GM19193 (cell line): ENCODE data around the gene ZYG11A.

Source experiments
- POLR2A ChIP-seq: IDR thresholded peaks from 4 replicates; pipeline ENCODE4 v1.6.1; 2011; ENCODE audit not compliant: insufficient read depth, insufficient read length; ENCODE audit errors: extremely low read depth

ZYG11A gene

DNA sequence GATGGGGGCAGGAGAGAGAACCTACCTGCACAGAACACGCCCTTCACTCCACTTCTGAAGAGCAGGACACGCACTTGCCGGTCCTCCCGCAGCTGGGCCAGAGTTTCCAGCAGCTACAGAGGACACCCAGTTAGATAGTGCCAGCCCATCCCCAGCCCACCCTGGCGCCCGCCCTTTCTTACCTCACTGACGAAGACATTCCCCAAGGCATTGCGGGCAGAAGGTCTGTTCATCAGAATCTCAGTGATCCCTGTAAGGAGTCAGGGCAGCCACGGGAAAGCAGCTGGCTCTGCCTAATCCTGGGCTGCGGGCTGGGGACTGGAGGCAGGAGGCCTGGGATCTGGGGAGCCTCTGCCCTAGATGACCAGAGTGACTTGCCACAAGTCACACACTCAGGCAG is 69.0 kb downstream of the ZYG11A start:
- TF ChIP-seq POLR2A, result no peak

DNA sequence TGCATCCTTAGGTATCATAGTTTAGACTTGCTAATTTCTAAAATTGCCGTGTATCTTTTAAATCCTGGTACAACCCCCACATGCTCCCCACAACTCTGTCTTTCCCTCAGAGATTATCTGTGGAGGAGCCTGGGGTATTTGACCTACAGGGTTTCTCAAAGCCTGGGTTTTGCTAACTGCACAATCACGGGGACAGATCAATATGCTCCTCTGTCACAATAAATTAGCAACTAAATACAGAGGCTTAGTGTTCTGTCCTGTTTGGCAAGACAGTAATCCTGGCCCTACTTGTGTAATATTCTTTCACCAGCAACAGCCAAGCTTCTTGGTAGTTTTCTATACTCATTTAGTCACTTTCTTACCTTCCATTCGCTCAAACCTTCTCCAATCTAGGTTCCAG is 70.5 kb downstream of the ZYG11A start:
- no peak for TF ChIP-seq POLR2A

DNA sequence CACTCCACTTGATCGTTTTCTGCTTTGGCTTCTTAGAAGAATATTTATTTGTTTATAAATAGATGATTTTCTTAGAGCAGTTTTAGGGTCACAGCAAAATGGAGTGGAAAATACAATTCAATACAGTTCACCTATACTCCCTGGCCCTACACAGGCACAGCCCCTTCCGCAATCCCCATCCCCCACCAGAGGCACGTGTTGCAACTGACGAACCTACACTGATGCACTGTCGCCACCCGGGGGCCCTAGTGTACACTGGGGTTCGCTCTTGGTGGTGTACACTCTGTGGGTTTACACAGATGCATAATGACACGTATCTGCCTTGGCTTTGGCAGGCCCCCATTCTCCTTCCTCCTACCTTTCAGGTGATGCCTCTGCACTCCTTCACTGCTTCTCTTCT is 71.0 kb downstream of the ZYG11A start:
- no peak for TF ChIP-seq POLR2A

DNA sequence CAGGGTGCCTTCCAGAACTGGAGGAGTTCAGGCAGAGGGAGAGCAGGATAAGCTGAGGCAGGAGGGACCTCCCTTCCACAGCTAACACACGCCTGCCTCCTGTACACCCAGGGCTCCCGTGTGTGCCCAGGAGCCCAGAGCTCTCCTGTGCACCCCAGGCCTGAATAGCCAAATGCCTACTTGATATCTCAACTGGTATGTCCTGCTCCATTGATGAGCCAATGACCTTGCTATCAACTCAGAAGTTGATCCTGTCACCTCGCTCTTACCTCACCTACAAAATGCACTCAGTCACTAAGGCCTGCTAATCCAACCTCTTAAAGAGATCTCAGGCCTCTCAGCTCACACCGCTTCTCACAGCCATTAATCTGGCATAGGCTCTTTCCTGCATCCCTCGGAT is 71.9 kb downstream of the ZYG11A start:
- no peak for TF ChIP-seq POLR2A

DNA sequence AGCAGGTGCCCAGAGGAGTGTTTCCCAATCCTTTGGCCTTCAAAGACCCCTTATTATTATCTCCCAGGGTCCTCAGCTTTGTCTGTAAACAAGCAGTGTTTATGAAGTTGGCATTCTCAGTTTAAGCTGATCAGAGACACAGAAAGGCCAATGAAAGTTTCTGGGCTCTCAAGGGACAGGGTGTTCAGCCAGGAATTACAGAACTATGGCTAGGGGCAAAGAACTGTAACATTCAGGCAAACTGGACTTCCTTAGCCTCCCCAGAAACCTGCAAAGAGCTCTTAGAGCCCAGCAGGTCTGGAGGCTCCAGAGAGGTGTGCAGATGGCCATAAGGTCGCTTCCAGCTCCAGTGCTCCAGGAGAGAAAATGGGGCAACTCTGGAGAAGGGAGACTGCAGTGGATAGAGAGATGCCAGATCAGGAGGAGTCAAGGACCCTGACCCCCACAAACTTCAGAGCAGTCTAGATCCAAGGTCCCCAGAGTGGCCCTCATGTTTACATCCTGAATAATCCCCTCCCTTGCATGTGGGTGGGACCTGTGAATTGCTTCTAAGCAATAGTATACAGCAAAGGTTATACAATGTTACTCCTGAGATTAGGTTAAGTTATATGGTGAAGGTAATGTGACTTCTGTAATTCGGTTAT is 72.8 kb downstream of the ZYG11A start:
- no peak for TF ChIP-seq POLR2A

DNA sequence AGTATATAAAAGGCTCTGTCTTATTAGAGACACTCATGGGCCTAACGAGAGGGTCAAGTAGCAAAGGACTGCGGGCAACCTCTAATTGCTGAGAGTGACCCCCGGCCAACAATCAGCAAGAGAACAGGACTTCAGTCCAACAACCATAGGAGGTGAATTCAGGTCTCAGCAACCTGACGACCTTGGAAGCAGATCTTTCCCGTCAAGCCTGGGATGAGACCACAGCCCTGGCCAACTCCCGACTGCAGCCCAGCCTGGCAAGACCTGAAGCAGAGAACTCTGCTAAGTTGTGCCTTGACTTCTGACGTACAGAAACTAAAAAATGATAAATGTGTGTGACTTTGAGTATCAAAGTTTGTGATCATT is 73.3 kb downstream of the ZYG11A start:
- no peak for TF ChIP-seq POLR2A

DNA sequence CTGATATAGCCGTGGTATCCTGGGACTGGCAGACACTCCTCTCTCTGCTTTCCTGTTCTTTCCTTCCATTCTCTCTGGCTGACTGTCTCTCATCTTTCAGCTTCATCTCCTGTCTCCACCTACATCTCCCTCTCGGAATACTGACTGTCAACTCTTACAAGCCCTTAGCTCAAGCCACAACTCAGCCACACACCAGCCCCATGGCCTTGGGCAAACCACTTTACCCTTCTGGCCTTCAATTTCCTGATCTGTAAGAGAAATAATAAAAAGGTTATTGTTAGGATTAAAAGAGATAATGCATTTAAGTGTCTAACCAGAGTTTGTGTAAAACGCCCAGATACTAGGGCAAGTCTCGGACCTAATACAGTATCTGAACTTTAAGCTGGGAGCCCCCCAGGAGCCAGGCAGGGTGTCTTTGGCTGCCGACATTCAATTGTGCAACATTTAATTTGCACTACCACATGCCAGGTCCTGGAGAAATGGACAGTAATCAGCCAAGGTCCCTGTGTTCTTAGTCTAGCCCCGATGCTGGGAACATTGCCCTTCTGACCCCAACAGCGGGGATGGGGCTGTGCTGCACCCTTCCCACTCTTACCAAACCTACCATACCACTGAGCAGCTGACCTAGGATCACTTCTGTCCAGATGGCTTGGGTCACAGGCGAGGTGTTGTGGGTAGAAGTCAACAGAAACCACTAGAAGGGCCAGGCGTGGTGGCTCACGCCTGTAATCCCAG is 73.8 kb downstream of the ZYG11A start:
- no peak for TF ChIP-seq POLR2A

DNA sequence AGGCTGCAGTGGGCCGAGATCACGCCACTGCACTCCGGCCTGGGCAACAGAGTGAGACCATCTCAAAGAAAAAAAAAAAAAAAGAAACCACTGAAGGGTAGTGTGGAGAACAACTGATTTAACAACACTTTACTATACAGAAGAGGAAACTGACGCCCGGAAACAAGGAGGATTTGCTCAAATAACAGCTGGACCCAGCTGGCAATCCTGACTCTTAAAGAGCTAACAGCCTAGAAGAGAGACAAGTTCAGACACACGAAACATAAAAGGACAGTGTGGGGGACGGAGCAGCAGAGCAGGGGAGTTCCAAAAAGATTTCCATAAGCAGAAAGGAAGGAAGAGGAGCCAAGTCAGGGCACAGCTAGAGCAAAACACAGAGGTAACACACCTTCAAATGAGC is 74.6 kb downstream of the ZYG11A start:
- TF ChIP-seq POLR2A, result no peak

DNA sequence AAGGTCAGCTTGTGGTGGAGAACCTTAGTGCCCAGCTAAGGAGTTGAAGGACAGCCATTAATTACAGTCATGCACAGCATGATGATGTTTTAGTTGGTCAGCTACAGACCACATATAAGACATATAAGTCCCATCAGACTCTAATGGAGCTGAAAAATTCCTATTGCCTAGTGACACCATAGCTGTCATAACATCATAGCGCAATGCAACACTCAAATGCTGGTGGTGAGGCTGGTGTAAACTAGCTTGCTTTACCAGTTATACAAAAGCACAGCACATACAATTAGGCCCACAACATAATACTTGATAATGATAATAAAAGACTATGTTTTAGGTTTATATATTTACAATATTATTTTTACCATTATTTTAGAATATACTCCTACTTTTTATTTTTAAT is 75.0 kb downstream of the ZYG11A start:
- no peak for TF ChIP-seq POLR2A

DNA sequence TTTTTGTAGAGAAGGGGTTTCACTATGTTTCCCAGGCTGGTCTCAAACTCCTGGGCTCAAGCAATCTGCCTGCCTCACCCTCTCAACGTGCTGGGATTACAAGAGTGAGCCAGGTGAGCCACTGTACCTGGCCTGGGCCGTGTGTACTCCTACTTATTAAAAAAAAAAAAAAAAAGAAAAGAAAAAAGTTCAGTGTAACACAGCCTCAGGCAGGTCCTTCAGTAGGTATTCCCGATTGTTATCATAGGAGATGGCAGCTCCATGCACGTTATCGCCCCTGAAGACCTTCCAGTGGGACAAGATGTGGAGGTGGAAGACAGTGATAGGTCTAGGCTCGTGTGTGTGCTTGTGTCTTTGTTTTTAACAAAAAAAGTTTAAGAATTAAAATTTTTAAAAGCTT is 75.6 kb downstream of the ZYG11A start:
- no peak for TF ChIP-seq POLR2A

DNA sequence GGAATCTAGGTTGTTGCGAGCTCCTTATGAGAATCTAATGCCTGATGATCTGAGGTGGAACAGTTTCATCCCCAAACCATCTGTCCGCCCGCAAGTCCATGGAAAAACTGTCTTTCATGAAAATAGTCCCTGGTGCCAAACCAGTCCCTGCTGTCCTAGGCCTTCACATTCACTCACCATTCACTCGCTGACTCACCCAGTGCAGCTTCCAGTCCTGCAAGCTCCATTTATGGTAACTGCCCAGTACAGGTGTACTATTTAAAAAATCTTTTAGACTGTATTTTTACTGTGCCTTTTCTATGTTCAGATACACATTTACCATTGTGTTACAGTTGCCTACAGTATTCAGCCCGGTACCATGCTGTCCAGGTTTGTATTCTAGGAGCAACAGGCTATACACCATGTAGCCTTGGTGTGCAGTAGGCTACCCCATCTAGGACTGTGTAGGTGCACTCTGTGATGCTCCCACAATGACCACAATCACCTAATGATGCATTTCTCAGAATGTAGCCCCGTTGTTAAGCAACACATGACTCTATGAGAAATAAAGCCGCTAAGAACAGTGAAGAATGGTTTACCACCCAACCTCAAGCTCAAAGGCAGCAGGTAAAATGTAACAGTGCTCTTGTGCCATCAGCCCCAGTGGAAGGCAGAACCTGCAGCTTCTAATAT is 76.6 kb downstream of the ZYG11A start:
- no peak for TF ChIP-seq POLR2A

DNA sequence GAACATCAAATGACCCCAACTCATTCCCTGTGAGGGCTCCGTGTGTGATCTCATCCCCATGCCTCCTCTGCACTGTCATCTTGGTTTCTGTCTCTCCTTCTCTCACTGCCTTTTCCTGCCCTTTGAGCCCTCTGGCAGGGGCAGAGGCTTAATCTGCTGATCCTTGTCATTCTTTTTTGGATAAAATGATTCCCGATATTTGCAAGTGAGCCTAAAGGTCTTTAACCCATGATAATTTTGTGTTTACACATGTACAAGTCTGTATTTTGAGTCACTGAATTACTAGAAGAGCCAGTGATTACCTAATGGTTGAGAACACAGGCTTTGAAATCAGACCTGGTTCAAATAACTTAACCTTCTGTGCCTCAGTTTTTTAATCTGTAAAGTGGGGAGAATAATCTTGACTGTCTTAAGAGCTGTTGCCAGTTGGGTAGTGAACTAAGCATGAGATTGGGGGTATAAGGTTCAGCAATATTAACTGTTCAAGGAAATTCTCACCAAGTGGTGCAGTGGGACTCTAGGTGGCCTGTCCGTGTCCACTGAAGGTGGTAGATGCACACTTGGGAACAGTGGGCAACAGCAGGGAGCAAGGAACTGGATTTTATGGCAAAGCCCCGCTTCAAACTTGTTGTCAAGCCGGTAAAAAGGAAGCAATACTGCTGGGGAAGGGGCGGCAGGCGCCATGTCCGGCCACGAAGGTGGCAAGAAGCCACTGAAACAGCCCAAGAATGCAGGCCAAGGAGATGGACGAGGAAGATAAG is 77.3 kb downstream of the ZYG11A start:
- TF ChIP-seq POLR2A, result no peak

DNA sequence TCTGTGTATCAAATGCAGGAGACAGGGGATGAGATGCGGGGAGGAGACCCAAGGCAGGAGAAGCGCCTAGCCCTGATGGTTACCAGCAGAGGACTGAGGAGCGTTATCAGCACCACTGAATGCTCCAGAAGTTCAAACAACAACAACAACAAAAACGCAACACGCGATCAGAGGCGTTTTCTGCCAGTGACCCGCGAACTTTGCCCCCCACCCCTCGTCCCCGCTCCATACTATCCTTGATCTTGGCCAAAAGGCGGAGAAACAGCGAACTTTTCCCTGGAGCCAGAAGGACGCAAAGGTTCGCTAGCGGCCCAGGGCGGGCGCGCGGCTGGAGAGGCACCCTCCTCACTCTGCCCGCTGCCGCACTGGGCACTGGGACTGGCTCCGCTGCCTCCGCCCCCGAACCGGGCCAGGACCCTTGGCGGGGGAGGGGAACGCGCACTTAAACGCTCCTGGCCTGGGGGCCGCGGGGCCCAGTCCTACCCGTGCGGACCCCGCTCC is 78.3 kb downstream of the ZYG11A start:
- no peak for TF ChIP-seq POLR2A

DNA sequence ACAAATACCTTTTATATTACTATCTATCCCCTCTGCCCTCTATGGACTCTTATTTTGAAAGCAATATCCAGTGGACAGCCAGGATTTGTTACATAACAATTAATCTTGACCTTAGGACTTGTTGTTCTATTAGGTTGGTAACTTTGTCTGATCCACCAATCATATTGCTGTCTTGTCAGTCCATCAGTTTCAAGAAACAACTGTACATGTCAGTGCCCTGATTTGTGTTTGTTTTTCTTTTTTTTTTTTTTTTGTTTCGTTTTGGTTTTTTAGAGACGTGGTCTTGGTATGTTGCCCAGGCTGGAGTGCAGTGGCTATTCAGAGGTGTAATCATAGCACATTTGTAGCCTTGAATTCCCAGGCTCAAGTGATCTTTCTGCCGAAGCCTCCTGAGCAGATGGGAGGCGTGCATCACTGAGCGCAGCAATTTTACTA is 83.0 kb downstream of the ZYG11A start:
- no peak for TF ChIP-seq POLR2A

DNA sequence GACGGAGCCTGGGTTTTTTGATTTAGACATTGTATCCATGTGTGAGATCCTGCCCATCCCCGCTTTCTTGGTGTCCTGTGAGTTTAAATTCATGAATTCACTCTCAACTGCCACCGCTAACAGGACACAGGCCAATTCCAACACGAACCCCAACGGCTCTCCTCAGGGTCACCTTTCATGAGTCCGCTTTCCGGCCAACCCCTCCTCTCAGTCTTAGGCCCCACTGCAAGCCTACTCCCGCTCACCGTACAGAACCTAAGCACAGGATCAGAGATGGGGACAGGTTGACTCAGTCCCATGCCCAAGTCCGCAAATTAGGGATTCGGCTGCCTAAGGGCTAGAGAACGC is 84.3 kb downstream of the ZYG11A start:
- TF ChIP-seq POLR2A, result no peak
